ENCODE data around the gene TGM2. TPM values are rescaled to one million over a fixed set of nuclear protein-coding genes. Genes with fewer than 3 reads are reported as not detected.

The TGM2 gene
- polyA plus RNA-seq, 1 donor (not counting 4 experiments of a cell fraction or from before 2014, with no cell fraction given): 18.7 TPM

DNA sequence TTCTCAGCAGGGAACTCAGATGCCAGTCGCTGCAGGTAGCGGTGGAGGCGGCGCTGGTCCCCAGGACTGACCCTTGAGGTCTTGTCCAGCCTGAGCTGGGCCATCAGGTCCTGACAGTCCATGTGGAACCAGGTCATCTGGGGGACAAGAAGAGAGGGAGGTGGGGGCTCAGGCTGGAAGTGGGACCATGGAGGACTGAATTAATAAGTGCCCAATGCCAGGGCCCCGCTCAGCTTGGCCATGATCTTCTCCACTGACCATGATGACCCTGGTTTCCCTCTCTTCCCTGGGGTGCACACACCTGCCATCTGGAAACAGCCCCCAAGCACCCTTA, 48.5 kb upstream of the TGM2 start:
- FAIRE-seq: no peak
- no peak for TF ChIP-seq EZH2 (IDR thresholded peaks at IDR 0.05; ENCODE audit: low read length)
- TF ChIP-seq, protein P1, sequence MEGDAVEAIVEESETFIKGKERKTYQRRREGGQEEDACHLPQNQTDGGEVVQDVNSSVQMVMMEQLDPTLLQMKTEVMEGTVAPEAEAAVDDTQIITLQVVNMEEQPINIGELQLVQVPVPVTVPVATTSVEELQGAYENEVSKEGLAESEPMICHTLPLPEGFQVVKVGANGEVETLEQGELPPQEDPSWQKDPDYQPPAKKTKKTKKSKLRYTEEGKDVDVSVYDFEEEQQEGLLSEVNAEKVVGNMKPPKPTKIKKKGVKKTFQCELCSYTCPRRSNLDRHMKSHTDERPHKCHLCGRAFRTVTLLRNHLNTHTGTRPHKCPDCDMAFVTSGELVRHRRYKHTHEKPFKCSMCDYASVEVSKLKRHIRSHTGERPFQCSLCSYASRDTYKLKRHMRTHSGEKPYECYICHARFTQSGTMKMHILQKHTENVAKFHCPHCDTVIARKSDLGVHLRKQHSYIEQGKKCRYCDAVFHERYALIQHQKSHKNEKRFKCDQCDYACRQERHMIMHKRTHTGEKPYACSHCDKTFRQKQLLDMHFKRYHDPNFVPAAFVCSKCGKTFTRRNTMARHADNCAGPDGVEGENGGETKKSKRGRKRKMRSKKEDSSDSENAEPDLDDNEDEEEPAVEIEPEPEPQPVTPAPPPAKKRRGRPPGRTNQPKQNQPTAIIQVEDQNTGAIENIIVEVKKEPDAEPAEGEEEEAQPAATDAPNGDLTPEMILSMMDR (optimal IDR thresholded peaks at IDR 0.05 in 1 of 3, IDR thresholded peaks at IDR 0.05 in 1 of 3, conservative IDR thresholded peaks at IDR 0.05 in 1 of 3; ENCODE audit: extremely low read depth in 1 of 3, insufficient read depth in 2 of 3, low read length in 3 of 3): no peak

DNA sequence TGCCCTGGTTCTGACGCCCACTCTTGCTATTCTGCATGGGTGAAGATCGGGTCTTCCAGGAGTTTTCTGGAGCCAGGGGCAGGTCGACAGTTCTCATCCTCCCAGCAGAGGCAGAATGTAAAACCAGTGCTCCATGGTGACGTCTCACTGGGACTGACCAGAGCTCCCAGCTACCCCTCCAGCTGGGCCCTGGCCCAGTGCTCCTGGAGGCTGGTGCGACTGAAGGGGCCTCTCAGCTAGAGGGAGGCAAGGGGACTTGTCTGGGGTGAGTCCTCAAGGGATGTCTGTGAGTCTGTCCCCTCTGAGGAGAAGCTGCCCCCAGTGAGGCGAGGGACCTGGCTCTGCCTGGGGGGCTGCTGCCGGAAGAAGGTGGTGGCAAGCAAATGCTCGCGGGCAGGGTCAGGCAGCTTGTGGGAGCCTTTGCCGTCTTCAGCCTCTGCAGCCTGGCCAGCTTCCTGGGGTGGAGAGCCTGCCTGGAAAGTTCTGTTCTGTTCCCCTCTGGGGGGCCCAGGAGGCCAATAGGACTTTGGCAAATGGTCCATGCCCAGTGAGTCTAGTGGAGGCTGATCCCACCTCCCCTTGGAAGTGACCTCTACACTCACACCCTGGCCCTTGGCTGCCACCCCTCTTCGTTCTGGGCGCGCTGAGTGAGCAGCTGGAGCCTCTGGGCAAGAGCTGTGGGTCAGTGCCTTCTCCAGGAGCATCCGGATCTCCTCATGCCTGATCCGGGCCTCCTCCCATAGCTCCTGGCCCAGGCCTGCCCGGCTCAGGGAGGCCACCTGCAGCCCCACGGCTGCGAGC, 47.9 kb upstream of the TGM2 start:
- FAIRE-seq: no peak
- Histone ChIP-seq H3K4me2 (ENCODE audit: control insufficient read depth, extremely low read depth, insufficient read depth, low read depth, low read length) (no peak overlapping the region), H3K27ac (ENCODE audit: control insufficient read depth, insufficient read depth, low read length) (no peak overlapping the region), H3K9me1 (ENCODE audit: control insufficient read depth, extremely low read depth, insufficient read depth, low read length) (no peaks in the 10 kb centered on the region), H4K20me1 (ENCODE audit: control insufficient read depth, extremely low read depth, insufficient read depth, low read length) (no peaks in the 10 kb centered on the region), H3K27me3 (ENCODE audit: control insufficient read depth, extremely low read depth, insufficient read depth, low read length) (no peaks in the 10 kb centered on the region), H3K4me1 (ENCODE audit: control insufficient read depth, extremely low read depth, insufficient read depth, low read length) (peaks cover 16% of the 10 kb centered on the region), H3K9ac (ENCODE audit: control insufficient read depth, extremely low read depth, insufficient read depth, low read length) (no peak overlapping the region), H3K4me3 (ENCODE audit: control insufficient read depth in 2 of 3, extremely low read depth in 1 of 3, insufficient read depth in 2 of 3, low read depth in 1 of 3, low read length in 3 of 3) (no peak overlapping the region), H2AFZ (ENCODE audit: control insufficient read depth, low read length) (no peak overlapping the region), H3K9me3 (ENCODE audit: control insufficient read depth, low read depth, low read length) (no peaks in the 10 kb centered on the region), H3K79me2 (ENCODE audit: control insufficient read depth, insufficient read depth, low read length) (no peaks in the 10 kb centered on the region), H3K36me3 (ENCODE audit: control insufficient read depth in 2 of 2, extremely low read depth in 1 of 2, insufficient read depth in 2 of 2, low read length in 2 of 2) (no peaks in the 10 kb centered on the region)
- dilution Hi-C loops (cut with MboI; ENCODE audit: extremely low pct_ligation_motif_present, low sequenced_read_pairs): no loop called here
- DNase-seq (ENCODE audit: low read depth, low spot score): no peak
- TF ChIP-seq, protein P1 (optimal IDR thresholded peaks at IDR 0.05 in 1 of 3, IDR thresholded peaks at IDR 0.05 in 1 of 3, conservative IDR thresholded peaks at IDR 0.05 in 1 of 3; ENCODE audit: extremely low read depth in 1 of 3, insufficient read depth in 2 of 3, low read length in 3 of 3): no peak
- no peak for TF ChIP-seq EZH2 (IDR thresholded peaks at IDR 0.05; ENCODE audit: low read length)

More for the DNA sequence above, 48.5 kb upstream of the TGM2 start:
- Histone ChIP-seq H4K20me1 (ENCODE audit: control insufficient read depth, extremely low read depth, insufficient read depth, low read length) (no peaks in the 10 kb centered on the region), H3K36me3 (ENCODE audit: control insufficient read depth in 2 of 2, extremely low read depth in 1 of 2, insufficient read depth in 2 of 2, low read length in 2 of 2) (no peaks in the 10 kb centered on the region), H3K4me3 (ENCODE audit: control insufficient read depth in 2 of 3, extremely low read depth in 1 of 3, insufficient read depth in 2 of 3, low read depth in 1 of 3, low read length in 3 of 3) (no peak overlapping the region), H3K9ac (ENCODE audit: control insufficient read depth, extremely low read depth, insufficient read depth, low read length) (no peak overlapping the region), H3K9me3 (ENCODE audit: control insufficient read depth, low read depth, low read length) (no peaks in the 10 kb centered on the region), H2AFZ (ENCODE audit: control insufficient read depth, low read length) (no peak overlapping the region), H3K4me1 (ENCODE audit: control insufficient read depth, extremely low read depth, insufficient read depth, low read length) (peaks cover 21% of the 10 kb centered on the region), H3K27me3 (ENCODE audit: control insufficient read depth, extremely low read depth, insufficient read depth, low read length) (no peaks in the 10 kb centered on the region), H3K27ac (ENCODE audit: control insufficient read depth, insufficient read depth, low read length) (no peak overlapping the region), H3K9me1 (ENCODE audit: control insufficient read depth, extremely low read depth, insufficient read depth, low read length) (no peaks in the 10 kb centered on the region), H3K79me2 (ENCODE audit: control insufficient read depth, insufficient read depth, low read length) (no peaks in the 10 kb centered on the region), H3K4me2 (ENCODE audit: control insufficient read depth, extremely low read depth, insufficient read depth, low read depth, low read length) (no peak overlapping the region)
- DNase-seq (ENCODE audit: low read depth, low spot score): no peak
- dilution Hi-C loops (cut with MboI; ENCODE audit: extremely low pct_ligation_motif_present, low sequenced_read_pairs): no loop called here
